ENCODE measurements around the gene SNHG17.

The SNHG17 gene

GRCh38 chr20:38373898-38374297 is 61.2 kb downstream of the SNHG17 start:
- no peak for DNase-seq (ENCODE audit: low read depth)

DNA sequence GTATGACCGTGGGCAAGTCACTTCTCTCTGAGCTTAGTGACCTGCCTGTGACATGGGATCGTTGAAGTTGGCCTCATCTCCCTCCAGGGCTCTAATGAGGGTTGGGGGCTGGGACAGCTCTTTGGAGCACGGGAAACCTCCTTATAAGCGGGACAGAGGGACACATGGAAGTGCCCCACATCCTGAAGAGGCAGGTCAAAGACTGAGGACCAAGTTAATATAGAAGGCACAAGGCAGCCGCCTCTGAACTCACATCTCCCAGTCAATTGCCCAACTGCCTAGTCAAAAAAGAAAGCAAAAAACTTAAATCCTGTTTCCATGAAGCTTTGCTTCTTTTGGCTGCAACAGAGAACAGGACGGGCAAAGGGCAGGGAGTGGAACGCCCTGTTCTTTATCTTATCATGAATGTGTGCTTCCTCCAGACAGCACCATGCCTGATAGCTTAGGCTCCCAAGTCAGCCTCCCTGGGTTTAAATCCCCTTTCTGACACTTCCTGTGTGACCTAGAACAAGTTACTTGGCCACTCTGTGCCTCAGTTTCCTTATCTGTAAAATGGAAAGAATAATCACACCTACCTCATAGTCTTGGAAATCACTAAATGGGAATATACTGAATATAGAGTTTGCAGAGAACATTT is 61.8 kb downstream of the SNHG17 start:
- no peak for DNase-seq (ENCODE audit: low read depth)

DNA sequence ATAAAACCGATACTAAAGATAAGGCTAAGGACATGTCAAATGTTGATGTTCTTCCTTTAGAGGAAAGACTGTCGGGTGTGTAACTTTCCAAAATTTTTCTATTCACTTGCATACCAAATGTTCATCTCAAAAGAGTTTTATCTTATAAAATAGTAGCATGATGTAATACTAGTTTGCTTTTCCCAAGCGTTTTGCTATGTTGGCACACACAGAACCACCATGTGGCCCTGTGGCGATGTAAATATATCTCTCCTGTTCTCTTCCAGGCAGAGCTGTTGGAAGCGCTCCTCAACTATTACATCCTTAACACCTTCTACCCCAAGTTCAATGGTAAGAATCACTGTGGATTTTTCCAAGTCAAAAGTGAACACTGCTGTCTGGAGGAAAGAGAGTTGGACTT is 62.3 kb downstream of the SNHG17 start:
- no peak for DNase-seq (ENCODE audit: low read depth)

All from activated gamma-delta T cell treated with anti-CD3 and anti-CD28 coated beads, Interleukin-2, amount 50 U/mL, for 16 hours (primary cell).